ENCODE data around the gene ZFYVE21. TPM values are rescaled to one million over a fixed set of nuclear protein-coding genes. Genes with fewer than 3 reads are reported as not detected.
A peak's percentile ranks its signal among the peaks of the same experiment; 100 is the strongest.

Gene ZFYVE21
- total RNA-seq, 1 donor from 2014 or later, result 50.5 TPM

- no peak overlapping the region for H3K4me3 ChIP-seq
- TF ChIP-seq CTCF (IDR thresholded peaks at IDR 0.05; ENCODE audit: borderline replicate concordance), result no peak
- no peaks in the 10 kb centered on the region for H3K36me3 ChIP-seq
- no peak overlapping the region for H3K27ac ChIP-seq (replicated peaks)
- peaks cover 78% of the 10 kb centered on the region for H3K4me1 ChIP-seq
- no peaks in the 10 kb centered on the region for H3K27me3 ChIP-seq (ENCODE audit: low read depth)
- H3K9me3 ChIP-seq (replicated peaks), result no peaks in the 10 kb centered on the region
- intact Hi-C loops (cut with micrococcal nuclease), result no loop called here
- no peak for DNase-seq
These were observed 5.9 kb downstream of the ZFYVE21 start for GRCh38 chr14:103721334-103722120.

GRCh38 chr14:103723748-103724081, 8.1 kb downstream of the ZFYVE21 start:
- H3K27me3 ChIP-seq (ENCODE audit: low read depth), result no peaks in the 10 kb centered on the region
- H3K4me3 ChIP-seq, result no peak overlapping the region
- peaks cover 57% of the 10 kb centered on the region for H3K4me1 ChIP-seq
- peaks cover 14% of the 10 kb centered on the region for H3K36me3 ChIP-seq
- H3K9me3 ChIP-seq (replicated peaks), result no peaks in the 10 kb centered on the region
- no peak for DNase-seq
- no peak for TF ChIP-seq CTCF (IDR thresholded peaks at IDR 0.05; ENCODE audit: borderline replicate concordance)
- H3K27ac ChIP-seq (replicated peaks), result peak overlapping the region; percentile 71
- intact Hi-C loops (cut with micrococcal nuclease), result no loop called here

GRCh38 chr14:103724116-103724515, 8.5 kb downstream of the ZFYVE21 start:
- intact Hi-C loops (cut with micrococcal nuclease), result no loop called here
- Histone ChIP-seq H3K27ac (replicated peaks) (peak overlapping the region; percentile 71), H3K27me3 (ENCODE audit: low read depth) (no peaks in the 10 kb centered on the region), H3K9me3 (replicated peaks) (no peaks in the 10 kb centered on the region), H3K4me3 (no peak overlapping the region), H3K36me3 (peaks cover 18% of the 10 kb centered on the region), H3K4me1 (peaks cover 57% of the 10 kb centered on the region)
- TF ChIP-seq CTCF (IDR thresholded peaks at IDR 0.05; ENCODE audit: borderline replicate concordance), result peak; percentile 36
- peak; percentile 75 for DNase-seq

GRCh38 chr14:103725001-103725682, 9.5 kb downstream of the ZFYVE21 start:
- no peaks in the 10 kb centered on the region for H3K27me3 ChIP-seq (ENCODE audit: low read depth)
- intact Hi-C loops (cut with micrococcal nuclease), result no loop called here
- H3K27ac ChIP-seq (replicated peaks), result no peak overlapping the region
- H3K4me1 ChIP-seq, result peaks cover 66% of the 10 kb centered on the region
- no peaks in the 10 kb centered on the region for H3K9me3 ChIP-seq (replicated peaks)
- no peak overlapping the region for H3K4me3 ChIP-seq
- TF ChIP-seq CTCF (IDR thresholded peaks at IDR 0.05; ENCODE audit: borderline replicate concordance), result no peak
- no peak for DNase-seq
- H3K36me3 ChIP-seq, result peaks cover 28% of the 10 kb centered on the region

DNA sequence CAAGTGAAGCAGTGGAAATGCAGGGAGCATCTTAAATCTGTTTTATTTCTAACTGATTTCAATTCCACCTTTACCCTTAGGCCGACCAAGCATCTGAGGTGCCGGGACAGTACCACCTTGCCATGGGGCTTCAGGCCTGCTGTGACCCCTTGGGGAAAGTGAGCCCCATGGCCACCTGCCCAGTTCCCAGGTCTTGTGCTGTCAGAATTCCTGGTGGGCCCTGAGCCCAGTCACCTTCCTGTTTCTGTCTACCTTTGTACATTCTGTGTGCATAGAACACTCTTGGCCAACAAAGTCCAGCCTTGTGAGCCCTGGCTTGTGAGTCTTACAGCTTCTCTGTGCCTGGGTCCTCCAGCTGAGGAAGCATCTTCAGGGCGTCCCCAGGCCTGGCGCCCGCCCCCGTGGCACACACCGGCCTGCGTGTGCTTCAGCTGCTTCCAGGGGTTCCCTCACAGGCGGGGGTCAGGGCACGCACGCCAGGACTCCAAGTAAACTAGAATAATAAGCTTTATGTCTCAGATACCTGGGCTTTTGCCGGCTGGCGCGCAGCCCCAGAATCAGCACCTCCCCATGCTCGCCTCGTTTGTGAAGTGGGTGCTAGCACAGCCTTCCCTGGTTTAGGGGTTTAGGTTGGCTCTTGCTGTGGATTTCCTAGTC, 10.3 kb downstream of the ZFYVE21 start:
- peaks cover 28% of the 10 kb centered on the region for H3K36me3 ChIP-seq
- no peak for DNase-seq

More for the DNA sequence above, 10.3 kb downstream of the ZFYVE21 start:
- Histone ChIP-seq H3K27ac (replicated peaks) (no peak overlapping the region), H3K27me3 (ENCODE audit: low read depth) (no peaks in the 10 kb centered on the region), H3K4me3 (no peak overlapping the region), H3K4me1 (peaks cover 73% of the 10 kb centered on the region), H3K9me3 (replicated peaks) (no peaks in the 10 kb centered on the region)
- no peak for TF ChIP-seq CTCF (IDR thresholded peaks at IDR 0.05; ENCODE audit: borderline replicate concordance)
- intact Hi-C loops (cut with micrococcal nuclease), result no loop called here
